SKM-1 (cell line): ENCODE results near the gene BTBD9.

Experiments
- DNase-seq: peaks from one replicate; lab custom pipeline; 2025; ENCODE audit not compliant: unreplicated experiment; lab: John Stamatoyannopoulos, UW

Gene BTBD9

GRCh38 chr6:38639498-38640215, at the start of gene BTBD9:
TSS of gene BTBD9 (minus strand) at chr6:38639929.
- peak; percentile 49 for DNase-seq

DNA sequence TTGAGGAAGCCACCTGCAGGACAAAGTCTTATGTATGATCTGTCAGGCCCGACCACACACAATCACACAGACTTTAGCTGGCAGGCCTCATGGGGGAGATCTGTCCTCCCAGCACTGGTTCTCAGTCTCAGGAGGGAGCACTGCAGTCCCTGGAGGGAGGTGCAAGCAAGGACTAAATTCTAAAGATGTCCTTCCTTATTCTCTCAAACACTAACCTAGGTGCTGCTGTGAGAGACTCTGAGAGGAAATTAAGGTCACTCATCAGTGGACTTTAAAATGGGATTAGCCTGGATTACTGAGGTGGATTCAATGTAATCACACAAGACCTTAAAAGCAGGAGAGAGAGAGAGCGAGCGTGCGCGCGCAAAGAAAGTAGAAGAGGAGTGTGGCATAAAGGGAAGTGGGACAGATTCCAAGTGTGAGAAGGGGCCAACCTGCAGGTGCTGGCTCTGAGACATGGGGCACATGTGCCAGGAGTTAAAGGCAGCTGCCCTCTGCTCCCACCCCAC, 48.9 kb upstream of the BTBD9 start:
- DNase-seq = no peak

DNA sequence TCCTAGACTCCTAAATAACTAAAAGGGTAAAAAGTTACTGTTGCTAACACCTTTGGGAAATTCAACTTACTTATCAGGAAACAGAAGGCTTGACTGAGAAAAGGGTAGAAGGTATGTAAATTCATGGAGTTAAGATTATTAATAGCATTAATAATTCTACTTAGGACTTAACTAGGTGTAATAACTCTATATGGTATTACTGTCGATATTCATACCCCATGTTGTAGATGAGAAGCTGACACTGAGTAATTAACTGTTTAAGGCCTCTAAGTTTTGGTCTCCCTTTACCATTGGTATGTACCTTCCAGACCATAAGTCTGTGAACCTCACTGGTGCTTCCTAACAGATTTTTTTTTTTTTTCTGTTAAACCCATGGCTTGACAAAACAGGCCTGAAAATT, 47.8 kb upstream of the BTBD9 start:
- DNase-seq = no peak

- no peak for DNase-seq
Measured at GRCh38 chr6:38687043-38687353, 47.3 kb upstream of the BTBD9 start.

- DNase-seq = no peak
Measured at GRCh38 chr6:38686270-38687042, 46.7 kb upstream of the BTBD9 start.

DNA sequence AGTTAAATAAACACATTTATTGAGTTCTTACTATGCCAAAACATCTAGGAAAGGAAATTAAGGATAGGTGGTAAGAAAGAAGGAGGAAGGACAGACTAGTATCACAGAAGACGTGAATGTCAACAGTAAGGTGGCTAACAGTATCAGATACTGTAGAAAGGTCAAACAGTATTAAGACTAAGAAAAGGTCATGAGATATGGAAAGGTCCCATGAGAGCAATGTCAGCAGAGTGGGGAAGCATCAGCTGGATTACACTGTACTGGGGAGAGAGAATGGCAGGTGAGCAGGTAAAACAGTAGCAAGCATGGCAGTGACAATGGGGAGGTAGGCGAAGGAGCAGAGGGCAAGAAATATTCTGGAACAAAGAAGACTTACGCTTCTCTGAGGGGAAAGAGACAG, 45.2 kb upstream of the BTBD9 start:
- DNase-seq = no peak

- DNase-seq = no peak
Measured at GRCh38 chr6:38684237-38684636, 44.5 kb upstream of the BTBD9 start.

- no peak for DNase-seq
Measured at GRCh38 chr6:38681850-38682249, 42.1 kb upstream of the BTBD9 start.

DNA sequence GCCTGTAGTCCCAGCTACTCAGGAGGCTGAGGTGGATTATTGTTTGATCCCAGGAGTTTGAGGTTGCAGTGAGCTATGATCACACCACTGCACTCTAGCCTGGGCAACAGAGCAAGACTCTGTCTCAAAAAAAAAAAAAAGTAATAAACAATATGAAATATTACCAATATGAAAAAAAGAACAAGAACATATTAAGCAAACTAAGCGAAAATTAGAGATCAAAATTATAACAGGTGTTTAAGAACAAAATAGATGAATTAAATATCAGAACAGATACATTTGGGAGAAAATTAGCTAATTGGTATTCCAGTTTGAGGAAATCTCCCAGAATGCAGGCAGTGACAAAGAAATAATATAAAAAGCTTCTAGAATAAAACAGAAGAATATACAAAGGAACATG, 39.9 kb upstream of the BTBD9 start:
- no peak for DNase-seq

DNA sequence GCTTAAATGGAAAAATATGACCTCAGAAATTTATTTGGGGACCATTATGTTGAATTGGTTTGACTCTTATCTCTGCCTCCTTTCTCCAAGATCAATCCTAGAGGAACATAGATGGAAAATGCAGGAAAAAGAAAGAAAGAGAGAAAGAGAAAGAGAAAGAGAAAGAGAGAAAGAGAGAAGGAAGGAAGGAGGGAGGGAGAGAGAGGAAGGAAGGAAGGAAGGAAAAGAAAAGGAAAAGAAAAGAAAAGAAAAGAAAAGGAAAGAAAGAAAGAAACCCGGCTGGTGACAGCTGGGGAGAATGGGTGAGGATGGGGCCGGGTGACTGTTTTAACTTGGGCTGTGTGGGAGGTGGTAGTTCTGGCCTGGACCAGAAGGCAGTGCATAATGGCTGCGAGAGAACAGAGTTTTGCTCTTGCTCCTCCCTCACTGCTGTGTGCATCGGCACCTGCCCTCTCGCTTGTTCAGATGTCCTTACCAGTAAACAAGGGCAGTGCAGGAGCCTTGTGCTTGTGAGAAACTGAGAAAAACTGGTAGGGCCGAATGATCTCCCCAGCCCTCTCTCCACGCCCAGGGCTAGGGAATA, 38.5 kb upstream of the BTBD9 start:
- DNase-seq = no peak

GRCh38 chr6:38676974-38677544, 37.3 kb upstream of the BTBD9 start:
- no peak for DNase-seq

- no peak for DNase-seq
Measured at GRCh38 chr6:38676236-38676973, 36.7 kb upstream of the BTBD9 start.

DNA sequence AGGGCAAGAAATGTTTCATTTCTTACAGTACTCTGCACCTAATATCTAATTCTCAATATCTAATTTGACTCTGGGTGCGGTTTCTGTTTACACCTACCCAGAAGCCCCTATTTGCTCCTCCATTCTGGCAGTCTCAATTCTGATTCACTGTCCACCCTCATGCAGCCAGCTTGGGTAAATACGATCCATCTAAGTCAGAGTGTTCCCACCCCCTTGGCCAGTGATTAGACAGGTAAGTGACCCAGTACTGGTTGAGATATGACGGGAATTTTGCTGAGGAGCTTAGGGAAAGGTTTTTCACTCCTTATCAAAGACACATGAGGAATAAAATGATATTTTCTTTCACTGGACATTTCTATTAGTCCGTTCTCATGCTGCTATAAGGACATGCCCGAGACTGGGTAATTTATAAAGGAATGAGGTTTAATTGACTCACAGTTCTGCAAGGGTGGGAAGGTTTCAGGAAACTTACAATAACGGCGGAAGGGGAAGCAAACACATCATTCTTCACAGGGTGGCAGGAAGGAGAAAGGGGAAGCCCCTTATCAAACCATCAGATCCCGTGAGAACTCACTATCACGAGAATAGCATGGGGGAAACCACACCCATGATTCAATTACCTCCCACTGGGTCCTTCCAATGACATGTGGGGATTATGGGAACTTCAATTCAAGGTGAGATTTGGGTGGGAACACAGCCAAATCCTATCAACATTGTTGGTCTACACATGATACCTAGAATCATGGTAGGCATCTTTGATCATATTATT, 33.9 kb upstream of the BTBD9 start:
- DNase-seq = peak; percentile 8

- DNase-seq = peak; percentile 43
Measured at GRCh38 chr6:38671885-38672467, 32.2 kb upstream of the BTBD9 start.

- DNase-seq = no peak
Measured at GRCh38 chr6:38658418-38659167, 18.9 kb upstream of the BTBD9 start.

DNA sequence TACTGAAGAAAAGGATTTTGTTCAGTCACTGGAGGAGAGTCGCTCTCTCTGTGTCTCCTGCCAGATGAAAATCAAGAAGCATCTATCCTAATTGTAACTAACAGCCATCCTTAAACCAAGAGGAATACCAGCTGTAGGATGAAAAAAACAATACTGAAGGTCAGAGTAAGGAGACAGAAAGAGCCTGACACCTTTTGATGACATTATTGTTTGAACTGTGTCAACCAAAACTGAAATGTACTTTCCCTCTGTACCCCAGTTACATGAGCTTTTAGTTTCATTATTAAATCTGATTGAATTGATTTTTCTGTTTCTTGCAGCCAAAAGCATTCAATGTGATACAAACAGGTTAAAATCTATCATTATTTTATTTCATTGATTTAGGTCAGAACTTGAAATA, 17.2 kb upstream of the BTBD9 start:
- no peak for DNase-seq

GRCh38 chr6:38654263-38654662, 14.5 kb upstream of the BTBD9 start:
- DNase-seq = no peak

GRCh38 chr6:38651121-38651784, 11.5 kb upstream of the BTBD9 start:
- DNase-seq = no peak
